CD4-positive, alpha-beta memory T cell (primary cell): ENCODE data around the gene DCLRE1B. TPM values are rescaled to one million over a fixed set of nuclear protein-coding genes. Genes with fewer than 3 reads are reported as not detected.
"Not testable (repeated sequence)": the region's sequence is repeated elsewhere in the genome, so short reads cannot be mapped to it uniquely, and the experiment has no call there.

ENCODE experiments used
- CTCF ChIA-PET: fragments of 350-600 bp; sonication (Branson Sonifier 250); formaldehyde crosslinking; loops from one replicate; lab custom pipeline; 2021; ENCODE audit warnings: inconsistent platforms; ENCODE audit not compliant: partially characterized antibody; lab: Charles Lee
- POLR2A ChIA-PET: fragments of 350-600 bp; sonication (Branson Sonifier 250); formaldehyde crosslinking; loops from one replicate; lab custom pipeline; 2021; ENCODE audit not compliant: partially characterized antibody; lab: Charles Lee
- DNase-seq, 5 donors: peaks; one replicate each; pipeline versions ENCODE4 v3.0.0 to v3.0.0-alpha.2; 2020 to 2022; ENCODE audit warnings: mixed read lengths in 1 of 5
- H3K27ac ChIP-seq: one replicate; pipeline ENCODE4 v1.7.0; 2013; ENCODE audit warnings: low read depth, low read length
- H3K27me3 ChIP-seq: 2 replicates; pipeline ENCODE4 v1.7.0; 2013; ENCODE audit warnings: mild to moderate bottlenecking, low read length, moderate library complexity; ENCODE audit not compliant: insufficient read depth
- H3K36me3 ChIP-seq: 2 replicates; pipeline ENCODE4 v1.7.0; 2013; ENCODE audit warnings: mild to moderate bottlenecking, low read length, moderate library complexity; ENCODE audit not compliant: insufficient read depth
- H3K4me1 ChIP-seq: 2 replicates; pipeline ENCODE4 v1.7.0; 2013; ENCODE audit warnings: mild to moderate bottlenecking, low read length, moderate library complexity; ENCODE audit not compliant: insufficient read depth
- H3K4me3 ChIP-seq, 2 donors: one replicate each; pipeline ENCODE4 v1.7.0; 2013; ENCODE audit warnings: low read length in 2 of 2, mild to moderate bottlenecking in 1 of 2
- H3K9me3 ChIP-seq, 2 donors: one replicate each; pipeline ENCODE4 v1.7.0; 2013; ENCODE audit warnings: low read length in 2 of 2, control low read depth in 1 of 2; ENCODE audit not compliant: control insufficient read depth in 1 of 2
- H3K27ac Mint-ChIP-seq, 7 donors: one replicate each; pipeline ENCODE4 v1.8.0; 2020 to 2021; ENCODE audit warnings: mixed read lengths in 7 of 7, mild to moderate bottlenecking in 6 of 7, inconsistent platforms in 3 of 7, moderate library complexity in 3 of 7
- H3K27me3 Mint-ChIP-seq, 2 donors: one replicate each; pipeline ENCODE4 v1.8.0; 2020 to 2021; ENCODE audit warnings: mixed read lengths in 2 of 2
- H3K36me3 Mint-ChIP-seq, 2 donors: one replicate each; pipeline ENCODE4 v1.8.0; 2020 to 2021; ENCODE audit warnings: mixed read lengths in 2 of 2, inconsistent platforms in 1 of 2, mild to moderate bottlenecking in 1 of 2
- H3K4me1 Mint-ChIP-seq, 4 donors: one replicate each; pipeline ENCODE4 v1.8.0; 2020 to 2021; ENCODE audit warnings: mixed read lengths in 4 of 4, mild to moderate bottlenecking in 1 of 4
- H3K4me3 Mint-ChIP-seq, 8 donors: one replicate each; pipeline ENCODE4 v1.8.0; 2020 to 2021; ENCODE audit warnings: mixed read lengths in 8 of 8, mild to moderate bottlenecking in 7 of 8, moderate library complexity in 6 of 8, inconsistent platforms in 3 of 8
- H3K9me3 Mint-ChIP-seq, 8 donors: one replicate each; pipeline ENCODE4 v1.8.0; 2020 to 2021; ENCODE audit warnings: mixed read lengths in 8 of 8, mild to moderate bottlenecking in 5 of 8, inconsistent platforms in 3 of 8, moderate library complexity in 1 of 8
- intact Hi-C: fragments of 100-400 bp; cut with micrococcal nuclease; formaldehyde crosslinking; loops from one replicate; pipeline ENCODE4 v1.15.1; 2023
- polyA plus RNA-seq, 2 donors: library from polyadenylated mRNA; unstranded; fragments of 300-500 nt; fragmentation: Illumina TruSeq; gene quantifications; one replicate each; pipeline ENCODE4 v1.2.3, GENCODE V29; 2021
- total RNA-seq, 2 experiments: library from RNA; stranded (reverse); gene quantifications; one replicate each; pipeline ENCODE4 v1.2.3, GENCODE V29; 2021

DCLRE1B gene
- total and polyA plus RNA-seq, 4 experiments from 2014 or later, result 2.8 to 5.4 (median 5.2) TPM

GRCh38 chr1:113945329-113945728, 40.2 kb downstream of the DCLRE1B start:
- Histone ChIP-seq H3K27me3 (no peaks in the 10 kb centered on the region), H3K4me1 (peaks cover 85% of the 10 kb centered on the region), H3K4me3 (no peak overlapping the region), H3K27ac (no peak overlapping the region), H3K9me3 (no peaks in the 10 kb centered on the region), H3K36me3 (peaks cover 13% of the 10 kb centered on the region)
- H3K27me3 Mint-ChIP-seq, result no peaks in the 10 kb centered on the region
- H3K36me3 Mint-ChIP-seq, result peaks cover 31 to 47% of the 10 kb centered on the region in 2 donors
- POLR2A ChIA-PET, result interaction anchor here (1.1 to 4.2 kb wide), 3 partner anchors 8 to 40 kb away, joined by 3 to 120 read pairs (median 31); partner anchors contain the start of genes AP4B1, DCLRE1B and HIPK1
- CTCF ChIA-PET, result interaction anchor here (2.7 to 6.1 kb wide), 2 partner anchors 13 to 40 kb away, joined by 9 to 98 read pairs; partner anchors contain the start of genes AP4B1, DCLRE1B and HIPK1
- peaks cover 55 to 85% (median 69%) of the 10 kb centered on the region in 4 donors for H3K4me1 Mint-ChIP-seq
- H3K9me3 Mint-ChIP-seq, result no peaks in the 10 kb centered on the region
- H3K4me3 Mint-ChIP-seq, result peak overlapping the region in 5 of 8 donors; percentile 27 to 86 (median 47)
- intact Hi-C loops, result no loop called here
- peak overlapping the region; percentile 14 to 94 (median 55) for H3K27ac Mint-ChIP-seq
- no peak for DNase-seq

- H3K9me3 ChIP-seq, result no peaks in the 10 kb centered on the region
- Mint-ChIP-seq H3K27ac (peak overlapping the region; percentile 83 to 95 (median 94)), H3K4me3 (peak overlapping the region; percentile 16 to 86 (median 80)), H3K36me3 (peaks cover 23 to 42% of the 10 kb centered on the region in 2 donors), H3K9me3 (no peaks in the 10 kb centered on the region), H3K4me1 (peaks cover 48 to 85% (median 63%) of the 10 kb centered on the region in 4 donors), H3K27me3 (no peaks in the 10 kb centered on the region)
- no peaks in the 10 kb centered on the region for H3K27me3 ChIP-seq
- POLR2A ChIA-PET, result interaction anchor here (0.8 to 4.2 kb wide), 6 partner anchors 9 to 395 kb away, joined by 3 to 120 read pairs (median 6); partner anchors contain the start of genes AP4B1, DCLRE1B, HIPK1 and RSBN1
- H3K4me1 ChIP-seq, result peaks cover 85% of the 10 kb centered on the region
- CTCF ChIA-PET, result interaction anchor here (0.7 to 6.1 kb wide), 10 partner anchors 8 to 179 kb away, joined by 3 to 98 read pairs (median 6); partner anchors contain the start of genes AP4B1, DCLRE1B, HIPK1 and RSBN1
- H3K36me3 ChIP-seq, result peaks cover 6% of the 10 kb centered on the region
- no peak for DNase-seq
- H3K27ac ChIP-seq, result peak overlapping the region; percentile 27
- no peak overlapping the region for H3K4me3 ChIP-seq
- intact Hi-C loops, result no loop called here
Measured at GRCh38 chr1:113946112-113946511, 41.0 kb downstream of the DCLRE1B start.

DNA sequence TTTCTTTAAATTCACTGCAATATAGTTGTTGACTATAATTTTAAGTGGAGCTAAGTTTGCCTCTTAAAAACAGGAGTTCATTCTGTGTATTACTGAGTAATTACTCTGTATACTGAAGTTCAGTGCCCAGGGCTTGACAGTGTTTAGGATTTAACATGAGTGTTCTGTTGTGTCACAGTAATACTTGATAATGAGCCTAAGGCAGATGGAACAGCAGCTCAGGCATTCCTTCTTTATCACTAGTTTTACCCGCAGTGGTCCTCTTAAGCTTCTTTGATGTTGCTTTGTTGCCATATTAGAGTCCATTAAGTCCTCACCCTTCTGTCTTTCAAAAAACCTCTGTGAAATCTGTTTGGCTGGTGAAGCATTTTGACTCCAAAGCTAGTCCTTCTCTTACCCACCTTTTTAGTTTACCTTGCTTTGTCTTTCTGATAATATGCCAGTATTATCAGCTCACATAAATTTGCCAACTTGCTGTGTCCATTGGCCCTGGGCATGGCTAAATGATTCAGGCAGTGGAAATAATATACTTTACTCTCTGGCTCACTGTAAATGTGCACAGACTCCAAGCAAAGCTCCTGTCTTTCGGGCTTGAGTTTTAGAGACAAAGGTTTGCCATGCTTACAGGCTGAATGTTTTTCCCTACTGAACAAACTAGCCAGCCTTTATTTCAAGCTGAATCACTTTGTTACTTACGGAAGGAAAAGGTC, 41.7 kb downstream of the DCLRE1B start:
- Histone ChIP-seq H3K4me3 (peak overlapping the region; percentile 9 to 54), H3K36me3 (peaks cover 4% of the 10 kb centered on the region), H3K27me3 (no peaks in the 10 kb centered on the region), H3K4me1 (peaks cover 89% of the 10 kb centered on the region), H3K27ac (peak overlapping the region; percentile 69), H3K9me3 (no peaks in the 10 kb centered on the region)
- H3K4me1 Mint-ChIP-seq, result peaks cover 48 to 88% (median 65%) of the 10 kb centered on the region in 4 donors
- intact Hi-C loops, result loop anchor here (1.0 kb wide), 1 partner anchor 16 kb away; no protein-coding TSS in a partner anchor
- DNase-seq, result no peak
- CTCF ChIA-PET, result interaction anchor here (0.7 to 6.1 kb wide), 12 partner anchors 9 to 180 kb away, joined by 3 to 98 read pairs (median 5); partner anchors contain the start of genes AP4B1, DCLRE1B, HIPK1 and RSBN1
- H3K27ac Mint-ChIP-seq, result peak overlapping the region; percentile 87 to 96 (median 94)
- no peaks in the 10 kb centered on the region for H3K9me3 Mint-ChIP-seq
- no peaks in the 10 kb centered on the region for H3K27me3 Mint-ChIP-seq
- H3K4me3 Mint-ChIP-seq, result peak overlapping the region; percentile 66 to 86 (median 82)
- H3K36me3 Mint-ChIP-seq, result peaks cover 21 to 44% of the 10 kb centered on the region in 2 donors
- POLR2A ChIA-PET, result interaction anchor here (0.5 to 4.2 kb wide), 9 partner anchors 9 to 873 kb away, joined by 3 to 120 read pairs (median 5); partner anchors contain the start of genes AP4B1, DCLRE1B, HIPK1 and RSBN1

DNA sequence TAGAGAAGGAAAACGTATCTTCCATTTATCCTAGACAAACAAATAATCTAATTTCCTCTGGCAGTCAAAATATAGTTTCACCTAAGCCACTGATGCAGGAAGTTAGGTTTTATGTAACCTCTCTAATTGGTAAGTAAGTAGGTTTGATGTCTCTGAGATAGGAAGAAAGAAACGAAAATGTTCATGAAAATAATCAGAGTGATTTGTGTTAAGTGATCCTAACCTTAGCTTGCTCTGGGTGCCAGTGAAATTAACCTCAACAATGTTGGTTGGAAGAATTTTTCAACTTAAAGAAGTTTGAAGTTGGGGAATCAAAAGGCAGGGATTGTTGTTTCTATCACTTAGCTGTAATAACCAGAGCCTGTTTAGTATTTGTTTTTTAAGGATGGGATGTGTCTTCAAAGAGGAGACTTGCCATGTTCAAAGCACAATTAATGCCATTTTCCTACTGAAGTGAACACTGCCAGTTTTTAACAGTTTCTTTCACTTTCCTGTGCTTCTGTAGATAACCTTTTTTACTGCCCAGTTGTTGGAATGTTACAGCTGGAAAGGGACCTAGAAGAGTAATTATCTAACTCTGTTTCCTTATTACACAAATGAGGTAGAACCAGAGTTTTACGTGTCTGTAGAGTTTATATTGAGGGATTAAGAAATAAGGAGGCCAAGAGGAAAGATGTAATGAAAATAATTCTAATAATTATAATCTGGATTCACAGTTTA, 42.4 kb downstream of the DCLRE1B start:
- Mint-ChIP-seq H3K4me1 (peaks cover 48 to 87% (median 64%) of the 10 kb centered on the region in 4 donors), H3K27me3 (no peaks in the 10 kb centered on the region), H3K9me3 (no peaks in the 10 kb centered on the region), H3K36me3 (peaks cover 17 to 39% of the 10 kb centered on the region in 2 donors), H3K27ac (peak overlapping the region; percentile 87 to 96 (median 94)), H3K4me3 (peak overlapping the region; percentile 66 to 86 (median 82))
- Histone ChIP-seq H3K27me3 (no peaks in the 10 kb centered on the region), H3K27ac (peak overlapping the region; percentile 69), H3K4me1 (peaks cover 90% of the 10 kb centered on the region), H3K9me3 (no peaks in the 10 kb centered on the region), H3K4me3 (peak overlapping the region; percentile 9 to 54), H3K36me3 (peaks cover 4% of the 10 kb centered on the region)
- peak in 4 of 5 donors; percentile 39 to 48 (median 48) for DNase-seq
- POLR2A ChIA-PET, result interaction anchor here (0.8 to 4.2 kb wide), 7 partner anchors 10 to 136 kb away, joined by 3 to 120 read pairs (median 7); partner anchors contain the start of genes AP4B1, DCLRE1B, HIPK1 and RSBN1
- CTCF ChIA-PET, result interaction anchor here (1.0 to 6.1 kb wide), 9 partner anchors 9 to 180 kb away, joined by 3 to 98 read pairs (median 7); partner anchors contain the start of genes AP4B1, DCLRE1B, HIPK1 and RSBN1
- intact Hi-C loops, result loop anchor here (1.0 kb wide), 1 partner anchor 16 kb away; no protein-coding TSS in a partner anchor

DNA sequence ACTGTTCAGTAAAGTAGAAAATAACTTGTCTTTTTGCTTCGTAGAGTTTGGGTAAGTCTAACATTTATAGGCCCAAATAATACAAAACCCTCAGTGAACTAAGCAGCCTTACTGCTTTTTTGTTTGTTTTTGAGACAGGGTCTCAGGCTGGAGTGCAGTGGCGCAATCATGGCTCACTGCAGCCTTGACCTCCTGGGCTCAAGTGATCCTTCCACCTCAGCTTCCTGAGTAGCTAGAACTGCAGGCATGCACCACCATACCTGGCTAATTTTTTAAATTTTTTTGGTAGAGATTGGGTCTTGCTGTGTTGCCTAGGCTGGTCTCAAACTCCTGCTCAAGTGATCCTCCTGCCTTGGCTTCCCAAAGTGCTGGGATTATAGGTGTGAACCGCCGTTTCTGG, 43.0 kb downstream of the DCLRE1B start:
- ChIA-PET CTCF (interaction anchor here (0.5 to 6.1 kb wide), 9 partner anchors 8 to 335 kb away, joined by 3 to 98 read pairs (median 4); partner anchors contain the start of genes HIPK1 and RSBN1), POLR2A (interaction anchor here (0.7 to 4.8 kb wide), 6 partner anchors 10 to 137 kb away, joined by 3 to 120 read pairs (median 20); partner anchors contain the start of genes AP4B1, DCLRE1B and HIPK1)
- H3K4me1 ChIP-seq, result peaks cover 87% of the 10 kb centered on the region
- H3K27ac Mint-ChIP-seq, result peak overlapping the region; percentile 87 to 96 (median 94)
- peaks cover 49 to 90% (median 65%) of the 10 kb centered on the region in 4 donors for H3K4me1 Mint-ChIP-seq
- H3K36me3 ChIP-seq, intact Hi-C loops, DNase-seq, H3K4me3 ChIP-seq, H3K27me3 ChIP-seq, H3K27me3 Mint-ChIP-seq, H3K9me3 ChIP-seq, H3K9me3 Mint-ChIP-seq: not testable (repeated sequence)
- peak overlapping the region; percentile 27 to 86 (median 72) for H3K4me3 Mint-ChIP-seq
- H3K27ac ChIP-seq, result peak overlapping the region; percentile 69
- H3K36me3 Mint-ChIP-seq, result peaks cover 15 to 41% of the 10 kb centered on the region in 2 donors

GRCh38 chr1:113949007-113949406, 43.9 kb downstream of the DCLRE1B start:
- ChIA-PET POLR2A (interaction anchor here (0.7 to 4.8 kb wide), 5 partner anchors 9 to 44 kb away, joined by 3 to 51 read pairs (median 6); partner anchors contain the start of genes AP4B1, DCLRE1B and HIPK1), CTCF (interaction anchor here (0.8 to 6.1 kb wide), 11 partner anchors 9 to 334 kb away, joined by 3 to 98 read pairs (median 4); partner anchors contain the start of gene HIPK1)
- Histone ChIP-seq H3K9me3 (no peaks in the 10 kb centered on the region), H3K4me1 (peaks cover 88% of the 10 kb centered on the region), H3K27me3 (no peaks in the 10 kb centered on the region), H3K4me3 (no peak overlapping the region), H3K27ac (peak overlapping the region; percentile 5), H3K36me3 (peaks cover 3% of the 10 kb centered on the region)
- peak in 2 of 5 donors; percentile 27 to 41 for DNase-seq
- H3K27me3 Mint-ChIP-seq, result no peaks in the 10 kb centered on the region
- H3K27ac Mint-ChIP-seq, result peak overlapping the region; percentile 69 to 95 (median 91)
- H3K4me3 Mint-ChIP-seq, result peak overlapping the region in 4 of 8 donors; percentile 51 to 86 (median 72)
- H3K9me3 Mint-ChIP-seq, result no peaks in the 10 kb centered on the region
- intact Hi-C loops, result loop anchor here (1.0 kb wide), 1 partner anchor 44 kb away; the partner anchor contains the start of gene DCLRE1B
- peaks cover 9 to 46% of the 10 kb centered on the region in 2 donors for H3K36me3 Mint-ChIP-seq
- peaks cover 47 to 93% (median 65%) of the 10 kb centered on the region in 4 donors for H3K4me1 Mint-ChIP-seq
